OCI-LY3 (cell line): Measurements from ENCODE around the gene PPIC.

Source experiments
- EZH2phosphoT487 ChIP-seq: fragments of 200-600 bp; shearing (Covaris generic); IDR thresholded peaks from 2 replicates; pipeline ENCODE4 v1.6.1; 2018; ENCODE audit warnings: antibody characterized with exemption, mixed run types, low read depth
- TF ChIP-seq, protein P1 (sequence below): fragments of 200-600, 300-600 bp; sonication (generic); IDR thresholded peaks from 2 replicates; pipeline ENCODE4 v1.5.1; 2014; ENCODE audit warnings: antibody characterized with exemption, low read length, low read depth

DNA sequence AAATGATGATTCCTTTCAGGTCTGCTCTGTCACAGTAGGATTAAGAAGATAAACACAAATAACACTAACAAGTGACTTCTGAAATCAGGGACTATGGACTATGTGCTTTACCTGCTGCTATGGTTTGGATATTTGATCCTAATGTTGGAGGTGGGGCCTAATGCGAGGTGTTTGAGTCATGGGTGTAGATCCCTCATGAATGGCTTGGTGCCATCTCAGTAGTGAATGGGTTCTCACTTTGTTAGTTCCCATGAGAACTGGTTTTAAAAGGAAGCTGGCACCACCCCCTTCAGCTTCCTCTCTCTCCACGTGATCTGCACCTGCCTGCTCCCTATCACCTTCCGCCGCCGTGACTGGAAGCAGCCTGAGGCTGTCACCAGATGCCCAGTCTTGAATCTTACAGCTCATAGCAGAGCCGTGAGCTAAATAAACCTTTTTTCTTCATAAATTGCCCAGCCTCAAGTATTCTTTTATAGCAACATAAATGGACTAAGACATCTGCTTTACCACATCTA lies 3.3 kb downstream of the PPIC start:
- TF ChIP-seq, protein P1, sequence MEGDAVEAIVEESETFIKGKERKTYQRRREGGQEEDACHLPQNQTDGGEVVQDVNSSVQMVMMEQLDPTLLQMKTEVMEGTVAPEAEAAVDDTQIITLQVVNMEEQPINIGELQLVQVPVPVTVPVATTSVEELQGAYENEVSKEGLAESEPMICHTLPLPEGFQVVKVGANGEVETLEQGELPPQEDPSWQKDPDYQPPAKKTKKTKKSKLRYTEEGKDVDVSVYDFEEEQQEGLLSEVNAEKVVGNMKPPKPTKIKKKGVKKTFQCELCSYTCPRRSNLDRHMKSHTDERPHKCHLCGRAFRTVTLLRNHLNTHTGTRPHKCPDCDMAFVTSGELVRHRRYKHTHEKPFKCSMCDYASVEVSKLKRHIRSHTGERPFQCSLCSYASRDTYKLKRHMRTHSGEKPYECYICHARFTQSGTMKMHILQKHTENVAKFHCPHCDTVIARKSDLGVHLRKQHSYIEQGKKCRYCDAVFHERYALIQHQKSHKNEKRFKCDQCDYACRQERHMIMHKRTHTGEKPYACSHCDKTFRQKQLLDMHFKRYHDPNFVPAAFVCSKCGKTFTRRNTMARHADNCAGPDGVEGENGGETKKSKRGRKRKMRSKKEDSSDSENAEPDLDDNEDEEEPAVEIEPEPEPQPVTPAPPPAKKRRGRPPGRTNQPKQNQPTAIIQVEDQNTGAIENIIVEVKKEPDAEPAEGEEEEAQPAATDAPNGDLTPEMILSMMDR, result no peak
- no peak for TF ChIP-seq EZH2phosphoT487
